Suppressor macrophage (primary cell): ENCODE measurements around the gene QSOX1.

Experiments
- DNase-seq, 4 experiments: peaks; one replicate each; pipeline ENCODE4 v3.0.0-alpha.2; 2020 to 2022

Gene QSOX1

DNA sequence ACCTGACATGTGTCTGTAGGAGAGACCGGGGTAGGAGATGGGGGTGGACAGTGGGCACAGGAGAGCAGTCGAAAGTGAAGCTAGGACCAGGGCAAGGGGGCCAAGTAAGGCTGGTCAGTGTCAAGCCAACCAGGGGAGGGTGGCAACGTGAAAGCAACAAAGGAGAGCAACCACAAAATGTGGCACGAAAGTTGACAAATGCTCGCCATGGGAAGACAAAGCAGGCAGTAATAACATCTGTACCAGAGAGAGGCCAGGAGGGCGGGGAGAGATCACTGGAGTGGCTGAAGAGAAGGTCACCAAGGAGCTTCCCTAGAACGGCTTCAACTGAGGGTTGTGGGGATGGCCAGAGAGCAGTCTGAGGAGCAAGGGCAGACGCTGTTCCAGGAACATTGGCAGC lies 17.0 kb downstream of the QSOX1 start:
- DNase-seq = no peak

GRCh38 chr1:180173451-180173850 lies 18.8 kb downstream of the QSOX1 start:
- no peak for DNase-seq

- no peak for DNase-seq
Measured at GRCh38 chr1:180173952-180174351, 19.3 kb downstream of the QSOX1 start.

DNA sequence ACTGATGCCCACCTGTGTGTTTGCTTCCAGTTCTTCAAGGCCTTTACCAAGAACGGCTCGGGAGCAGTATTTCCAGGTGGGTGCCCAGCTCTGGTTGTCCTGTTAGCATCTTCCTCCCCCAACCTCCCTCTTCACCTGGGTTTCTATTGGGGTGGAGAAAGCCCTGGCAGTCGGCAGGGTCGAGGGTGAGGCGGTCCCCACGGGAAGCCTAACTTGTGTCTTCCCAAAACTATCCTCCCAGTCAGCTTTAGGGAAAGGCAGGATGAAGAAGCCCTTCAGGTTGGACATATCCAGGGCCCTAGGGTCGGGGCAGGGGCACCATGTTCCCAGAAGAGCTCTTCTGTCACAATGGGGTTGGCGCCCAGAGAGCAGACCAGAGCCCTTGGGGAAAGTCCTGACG lies 20.6 kb downstream of the QSOX1 start:
- no peak for DNase-seq

DNA sequence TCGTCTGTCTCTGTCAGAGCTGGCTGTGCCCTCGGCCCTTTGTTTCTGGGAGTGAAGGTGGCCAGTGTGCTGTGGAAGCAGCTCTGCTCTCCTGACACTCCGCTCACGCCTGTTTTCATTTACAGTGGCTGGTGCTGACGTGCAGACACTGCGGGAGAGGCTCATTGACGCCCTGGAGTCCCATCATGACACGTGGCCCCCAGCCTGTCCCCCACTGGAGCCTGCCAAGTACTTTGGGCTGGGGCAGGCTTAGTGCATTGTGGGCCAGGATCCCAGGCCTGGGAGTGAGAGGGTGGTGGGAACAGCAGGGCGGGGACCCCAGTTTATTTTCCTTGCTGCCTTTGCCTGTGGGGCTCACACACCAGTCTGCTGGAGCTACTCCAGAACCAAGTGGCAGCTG lies 21.1 kb downstream of the QSOX1 start:
- DNase-seq = no peak

GRCh38 chr1:180176965-180177364 lies 22.3 kb downstream of the QSOX1 start:
- no peak for DNase-seq

DNA sequence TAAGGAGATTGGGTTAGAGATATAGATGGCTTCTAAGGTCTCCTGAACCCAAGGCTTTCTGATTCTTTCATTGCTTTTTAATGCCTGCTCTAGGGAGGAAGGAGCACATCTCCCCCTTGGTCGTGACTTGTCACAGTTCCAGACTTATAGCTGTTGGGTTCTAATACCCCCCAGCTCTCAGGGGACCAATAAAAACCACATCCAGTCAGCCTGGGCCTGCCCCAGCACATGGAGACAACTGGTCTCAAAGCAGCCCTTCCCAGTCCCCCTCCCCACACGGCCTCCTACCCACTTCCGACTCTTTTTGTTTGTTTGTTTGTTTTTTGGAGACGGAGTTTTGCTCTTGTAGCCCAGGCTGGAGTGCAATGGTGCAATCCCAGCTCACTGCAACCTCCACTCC lies 23.3 kb downstream of the QSOX1 start:
- DNase-seq = no peak

GRCh38 chr1:180178511-180179161 lies 24.0 kb downstream of the QSOX1 start:
- DNase-seq = peak; percentile 62 to 78 (median 70)

DNA sequence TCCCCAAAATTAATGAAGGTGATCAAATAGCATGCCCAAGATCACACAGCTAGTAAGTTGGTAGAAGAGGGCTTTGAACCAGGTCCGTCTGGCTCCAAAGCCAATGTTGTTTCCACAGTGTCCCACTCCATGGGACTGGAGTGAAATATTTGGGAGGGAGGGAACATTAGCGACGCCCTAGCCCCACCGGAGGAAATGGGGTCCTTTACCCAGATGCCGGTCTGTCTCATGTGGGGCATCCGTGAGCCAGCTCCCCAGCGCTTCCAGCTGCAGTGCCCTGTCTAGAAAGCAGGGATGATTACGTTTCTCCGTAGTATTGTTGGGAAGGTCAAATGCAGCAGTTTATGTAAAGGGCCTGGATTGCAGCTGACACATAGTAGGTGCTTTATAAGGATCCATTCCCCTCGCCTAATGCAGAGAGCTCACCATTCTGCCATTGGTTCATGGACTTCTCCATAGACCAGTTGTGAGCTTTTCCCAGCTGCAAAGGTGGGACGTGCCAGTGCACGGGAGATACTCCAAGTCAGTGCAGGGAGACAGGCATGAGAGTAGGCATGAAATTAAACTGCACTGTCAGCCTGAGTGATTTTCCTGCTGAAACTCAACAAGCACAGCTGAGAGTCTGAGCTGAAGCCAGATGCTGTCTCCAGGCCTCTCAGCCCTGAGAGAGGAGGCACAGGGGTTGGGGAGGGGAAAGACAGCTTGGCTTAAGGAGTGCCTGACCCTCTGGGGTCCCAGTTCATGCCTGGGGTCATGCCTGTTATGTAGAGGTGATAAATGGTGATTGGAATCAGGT lies 24.7 kb downstream of the QSOX1 start:
- no peak for DNase-seq

GRCh38 chr1:180181048-180181447 lies 26.4 kb downstream of the QSOX1 start:
- peak; percentile 44 to 67 (median 56) for DNase-seq

GRCh38 chr1:180181996-180182642 lies 27.4 kb downstream of the QSOX1 start:
- no peak for DNase-seq

DNA sequence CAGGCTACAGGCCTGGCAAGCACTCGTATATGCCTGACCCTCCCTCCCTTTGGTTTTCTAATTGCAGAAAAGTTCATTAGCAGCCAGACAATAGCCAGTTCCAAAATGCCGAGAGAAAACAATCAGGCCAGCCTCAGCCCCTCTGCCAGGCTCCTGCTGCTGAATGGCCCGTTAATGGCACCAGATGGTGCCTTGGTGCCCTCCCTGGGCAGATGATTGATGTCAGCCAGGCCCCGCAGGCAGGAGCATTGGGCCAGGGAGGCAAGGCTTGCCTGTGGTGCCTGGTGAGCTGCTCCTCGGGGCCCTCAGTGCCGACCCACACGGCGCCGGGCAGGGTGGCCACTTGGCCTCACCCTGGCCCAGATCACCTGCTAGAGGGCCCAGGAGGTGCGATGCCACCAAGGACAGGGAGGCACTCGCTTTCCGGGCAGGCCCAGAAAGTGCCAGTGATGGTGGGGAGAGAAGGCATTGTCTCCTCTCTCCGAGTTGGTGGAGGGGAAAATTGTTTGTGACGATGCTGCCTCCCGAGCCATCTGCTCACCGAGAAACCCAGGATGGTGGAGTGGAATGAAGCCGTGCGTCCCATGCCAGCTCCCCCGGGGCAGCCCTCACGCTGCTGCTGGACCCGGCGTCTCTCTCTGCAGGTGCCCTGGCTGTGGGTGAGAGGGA lies 28.1 kb downstream of the QSOX1 start:
- DNase-seq = no peak

DNA sequence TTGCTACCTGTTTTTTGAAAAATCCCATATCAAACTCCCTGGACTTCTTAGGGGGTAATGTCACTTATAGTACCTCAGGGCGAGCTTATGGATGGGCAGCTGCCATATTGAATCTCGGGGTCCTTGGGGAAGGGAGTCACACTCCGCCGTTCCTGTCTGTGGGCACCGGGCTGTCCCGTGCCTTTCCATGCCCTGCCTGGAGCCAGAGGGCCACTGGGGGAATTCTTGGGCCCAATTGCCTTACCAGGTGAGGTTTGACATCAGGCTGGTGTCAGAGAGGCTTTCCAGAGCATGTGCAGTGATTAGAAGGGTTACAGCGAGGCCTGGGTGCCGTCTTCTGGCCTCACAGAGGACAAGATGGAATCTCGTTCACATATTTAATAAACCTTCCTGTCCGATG lies 28.8 kb downstream of the QSOX1 start:
- no peak for DNase-seq

DNA sequence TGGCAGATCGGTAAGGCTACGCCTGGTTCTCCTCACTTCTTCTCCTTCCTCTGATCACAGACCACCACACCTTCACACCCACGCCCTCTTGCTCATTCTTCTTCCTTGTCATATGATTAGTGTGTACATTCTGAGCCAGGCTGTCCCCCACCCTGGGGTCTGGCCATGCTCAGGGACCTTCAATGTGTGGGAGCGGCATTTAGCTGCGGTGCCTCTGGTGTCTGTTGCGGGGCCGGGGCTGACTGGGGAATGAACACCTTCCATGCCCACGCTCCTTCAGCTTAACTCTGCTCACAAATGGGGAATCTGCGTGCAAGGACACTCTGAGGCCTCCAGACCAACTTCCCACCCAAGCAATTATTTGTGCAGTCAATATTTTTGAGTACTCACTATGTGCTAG lies 29.4 kb downstream of the QSOX1 start:
- DNase-seq = no peak

GRCh38 chr1:180185281-180185680 lies 30.6 kb downstream of the QSOX1 start:
- no peak for DNase-seq

- no peak for DNase-seq
Measured at GRCh38 chr1:180185971-180186645, 31.4 kb downstream of the QSOX1 start.

DNA sequence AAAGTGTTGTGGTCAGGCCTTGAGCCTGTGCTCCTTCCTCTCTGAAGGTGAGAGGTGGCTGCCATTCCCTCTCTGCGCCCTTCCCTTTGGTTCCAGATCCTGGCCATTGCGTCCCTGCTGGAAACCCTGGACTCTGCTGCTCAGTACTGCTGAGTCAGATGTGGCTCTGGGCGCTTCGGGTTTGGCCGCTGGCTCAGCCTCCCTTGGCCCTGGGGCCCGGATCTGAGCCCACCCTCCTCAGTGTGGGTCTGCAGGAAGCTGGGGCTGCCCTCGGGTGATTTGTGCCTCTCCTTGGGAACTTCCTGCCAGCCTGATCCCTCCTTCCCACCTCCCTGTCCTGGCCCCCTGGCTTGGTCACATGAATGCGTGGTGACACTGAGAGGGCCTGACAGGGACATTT lies 32.2 kb downstream of the QSOX1 start:
- no peak for DNase-seq

DNA sequence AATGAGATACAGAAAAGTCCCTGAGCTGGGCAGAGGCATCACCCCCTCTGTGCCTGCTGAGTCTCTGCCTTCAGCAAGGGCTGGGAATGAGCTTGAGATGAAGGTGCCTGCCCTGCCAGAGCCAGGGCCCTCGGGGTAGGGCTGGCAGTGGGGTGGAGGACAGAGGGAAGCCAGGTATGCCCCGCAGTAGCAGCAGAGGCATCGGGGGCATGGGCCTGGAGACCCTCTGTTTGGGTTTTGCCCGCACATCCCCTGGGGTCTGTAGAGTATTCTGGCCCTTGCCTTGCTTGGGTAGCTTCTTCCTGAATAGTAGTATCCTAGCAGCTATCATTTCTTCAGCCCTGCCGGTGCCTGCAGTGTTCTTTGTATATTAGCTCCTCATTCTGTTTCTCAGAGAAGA lies 33.0 kb downstream of the QSOX1 start:
- DNase-seq = no peak

- DNase-seq = peak; percentile 12 to 62 (median 42)
Measured at GRCh38 chr1:180188091-180188506, 33.4 kb downstream of the QSOX1 start.

DNA sequence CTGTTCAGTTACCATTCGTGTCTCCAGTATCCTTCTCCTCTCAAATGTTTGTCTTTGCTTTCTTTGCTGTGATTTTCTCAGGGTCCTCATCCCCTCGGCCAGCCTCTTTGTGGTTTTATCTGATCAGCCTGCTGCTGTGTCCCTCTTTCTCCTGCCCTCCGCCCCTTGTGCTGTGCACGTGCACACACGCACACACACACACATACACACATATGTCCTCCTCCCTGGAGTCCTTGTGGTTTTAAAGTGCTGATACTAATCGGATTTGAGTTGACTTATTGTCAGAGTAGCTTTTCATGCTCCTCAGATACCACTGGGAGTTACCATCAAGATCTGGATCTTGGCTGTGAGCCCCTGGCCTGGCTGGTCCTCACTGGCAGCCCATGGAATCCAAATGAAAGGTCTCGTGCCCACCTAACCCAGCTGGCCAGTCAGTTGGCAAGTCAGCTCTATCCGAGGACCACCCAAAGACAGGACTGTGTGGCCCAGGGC lies 34.1 kb downstream of the QSOX1 start:
- no peak for DNase-seq

DNA sequence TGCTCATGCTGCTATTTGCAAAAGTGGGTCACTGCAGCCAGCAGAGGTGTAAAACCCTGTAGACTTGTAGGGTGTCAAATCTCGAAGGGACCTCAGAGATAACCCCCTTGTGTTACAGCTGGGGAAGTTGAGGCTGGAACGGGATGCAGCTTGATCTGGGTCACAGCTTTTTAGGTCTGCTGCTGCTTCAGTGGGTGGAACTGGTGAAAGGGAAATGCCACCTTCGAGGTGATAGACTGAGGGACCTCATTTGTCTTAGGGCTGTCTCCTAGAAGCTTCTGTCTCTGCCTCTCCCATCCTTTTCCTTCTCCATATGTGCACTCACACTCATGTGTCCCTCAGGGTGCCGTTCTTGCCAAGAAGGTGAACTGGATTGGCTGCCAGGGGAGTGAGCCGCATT lies 35.4 kb downstream of the QSOX1 start:
- no peak for DNase-seq

DNA sequence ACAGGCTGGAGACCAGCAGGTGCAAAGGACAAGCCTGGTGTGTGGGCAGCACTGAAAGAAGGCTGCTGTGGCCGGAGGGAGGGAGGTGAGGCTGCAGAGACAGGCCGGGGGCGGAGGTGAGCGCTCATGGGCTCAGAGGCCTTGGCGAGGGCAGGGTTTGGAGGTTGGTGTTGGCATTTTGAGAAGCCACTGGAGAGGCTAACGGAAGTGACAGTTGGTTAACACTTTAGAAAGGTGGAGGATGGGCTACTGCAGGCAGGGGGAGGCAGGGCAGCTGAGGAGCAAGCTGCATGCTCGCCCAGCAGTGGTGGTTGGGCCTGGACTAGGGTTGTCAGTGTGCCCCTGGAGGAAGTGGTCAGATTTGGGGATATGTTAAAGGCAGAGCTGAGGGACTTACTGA lies 37.5 kb downstream of the QSOX1 start:
- DNase-seq = no peak
